T-helper 2 cell treated with Interferon-gamma antibody and Interleukin-4, amounts not matched to agents 5 μg/mL and 100 μg/mL, for 36 hours (primary cell): ENCODE results near the gene C1QTNF6.
"Not testable (repeated sequence)": the region's sequence is repeated elsewhere in the genome, so short reads cannot be mapped to it uniquely, and the experiment has no call there.

Source experiments
- DNase-seq: peaks from one replicate; pipeline ENCODE4 v3.0.0; 2021; ENCODE audit warnings: low spot score
- H3K27ac Mint-ChIP-seq: one replicate; pipeline ENCODE4 v1.8.0; 2021; ENCODE audit warnings: mild to moderate bottlenecking, mixed read lengths
- H3K27me3 Mint-ChIP-seq: one replicate; pipeline ENCODE4 v1.8.0; 2021; ENCODE audit warnings: low read depth, mixed read lengths
- H3K36me3 Mint-ChIP-seq: one replicate; pipeline ENCODE4 v1.8.0; 2021; ENCODE audit warnings: low read depth, mixed read lengths
- H3K4me1 Mint-ChIP-seq: one replicate; pipeline ENCODE4 v1.8.0; 2021; ENCODE audit warnings: low read depth, mixed read lengths
- H3K4me3 Mint-ChIP-seq: one replicate; pipeline ENCODE4 v1.8.0; 2022; ENCODE audit warnings: mild to moderate bottlenecking, moderate library complexity, mixed read lengths
- H3K9me3 Mint-ChIP-seq: one replicate; pipeline ENCODE4 v1.8.0; 2021; ENCODE audit warnings: mixed read lengths

The C1QTNF6 gene

GRCh38 chr22:37187891-37188761 is at the start of gene C1QTNF6:
TSS of gene C1QTNF6 (minus strand) at chr22:37188247. CDS start at chr22:37188213, 34 bp downstream.
- Mint-ChIP-seq H3K27ac (peak within 1 kb of the TSS; percentile 31), H3K4me1 (peaks cover 50% of the 10 kb centered on the region)
- DNase-seq = no peak

GRCh38 chr22:37235897-37236607 is 48.0 kb upstream of the C1QTNF6 start:
- no peak for DNase-seq
- H3K36me3 Mint-ChIP-seq = peaks cover 96% of the 10 kb centered on the region

More at GRCh38 chr22:37187891-37188761, at the start of gene C1QTNF6:
- peaks cover 4% of the 10 kb centered on the region for H3K9me3 Mint-ChIP-seq
- no peaks in the 10 kb centered on the region for H3K27me3 Mint-ChIP-seq
- H3K36me3 Mint-ChIP-seq = peaks cover 15% of the 10 kb centered on the region
- peak within 1 kb of the TSS; percentile 36 for H3K4me3 Mint-ChIP-seq

GRCh38 chr22:37234736-37235711 is 47.0 kb upstream of the C1QTNF6 start:
- Mint-ChIP-seq H3K4me3 (peak overlapping the region; percentile 99), H3K4me1 (peaks cover 88% of the 10 kb centered on the region), H3K9me3 (no peaks in the 10 kb centered on the region), H3K36me3 (peaks cover 94% of the 10 kb centered on the region), H3K27me3 (no peaks in the 10 kb centered on the region), H3K27ac (peak overlapping the region; percentile 93)
- DNase-seq = no peak

More at GRCh38 chr22:37235897-37236607, 48.0 kb upstream of the C1QTNF6 start:
- Mint-ChIP-seq H3K4me1 (peaks cover 88% of the 10 kb centered on the region), H3K27me3 (no peaks in the 10 kb centered on the region), H3K4me3 (peak overlapping the region; percentile 99), H3K9me3 (no peaks in the 10 kb centered on the region), H3K27ac (peak overlapping the region; percentile 93)

GRCh38 chr22:37233751-37234631 is 45.9 kb upstream of the C1QTNF6 start:
- no peak for DNase-seq
- Mint-ChIP-seq H3K9me3 (no peaks in the 10 kb centered on the region), H3K36me3 (peaks cover 94% of the 10 kb centered on the region), H3K27ac (peak overlapping the region; percentile 93), H3K27me3 (no peaks in the 10 kb centered on the region), H3K4me1 (peaks cover 91% of the 10 kb centered on the region), H3K4me3 (peak overlapping the region; percentile 99)

- H3K27ac Mint-ChIP-seq = peak overlapping the region; percentile 83
- H3K4me3 Mint-ChIP-seq = peak overlapping the region; percentile 99
- not testable (repeated sequence) for DNase-seq, H3K9me3 Mint-ChIP-seq, H3K27me3 Mint-ChIP-seq
- H3K36me3 Mint-ChIP-seq = peaks cover 95% of the 10 kb centered on the region
- H3K4me1 Mint-ChIP-seq = peaks cover 91% of the 10 kb centered on the region
These were observed 45.3 kb upstream of the C1QTNF6 start for GRCh38 chr22:37233371-37233750.

GRCh38 chr22:37232140-37232998 is 44.3 kb upstream of the C1QTNF6 start:
- H3K36me3 Mint-ChIP-seq = peaks cover 91% of the 10 kb centered on the region
- peak overlapping the region; percentile 72 for H3K4me3 Mint-ChIP-seq
- H3K9me3 Mint-ChIP-seq = no peaks in the 10 kb centered on the region
- no peaks in the 10 kb centered on the region for H3K27me3 Mint-ChIP-seq
- no peak for DNase-seq
- H3K27ac Mint-ChIP-seq = peak overlapping the region; percentile 98
- peaks cover 87% of the 10 kb centered on the region for H3K4me1 Mint-ChIP-seq

GRCh38 chr22:37231406-37232139 is 43.5 kb upstream of the C1QTNF6 start:
- DNase-seq = peak; percentile 67
- peak overlapping the region; percentile 98 for H3K27ac Mint-ChIP-seq
- no peaks in the 10 kb centered on the region for H3K9me3 Mint-ChIP-seq
- H3K36me3 Mint-ChIP-seq = peaks cover 84% of the 10 kb centered on the region
- H3K4me1 Mint-ChIP-seq = peaks cover 81% of the 10 kb centered on the region
- no peaks in the 10 kb centered on the region for H3K27me3 Mint-ChIP-seq
- peak overlapping the region; percentile 72 for H3K4me3 Mint-ChIP-seq

GRCh38 chr22:37230673-37231405 is 42.8 kb upstream of the C1QTNF6 start:
- Mint-ChIP-seq H3K4me1 (peaks cover 77% of the 10 kb centered on the region), H3K27ac (peak overlapping the region; percentile 98), H3K27me3 (no peaks in the 10 kb centered on the region), H3K4me3 (peak overlapping the region; percentile 72), H3K36me3 (peaks cover 84% of the 10 kb centered on the region), H3K9me3 (no peaks in the 10 kb centered on the region)
- DNase-seq = peak; percentile 84

- Mint-ChIP-seq H3K9me3 (no peaks in the 10 kb centered on the region), H3K36me3 (peaks cover 84% of the 10 kb centered on the region), H3K27me3 (no peaks in the 10 kb centered on the region), H3K4me3 (peak overlapping the region; percentile 72), H3K4me1 (peaks cover 78% of the 10 kb centered on the region), H3K27ac (peak overlapping the region; percentile 98)
- DNase-seq = peak; percentile 88
These were observed 42.0 kb upstream of the C1QTNF6 start for GRCh38 chr22:37229805-37230672.

- Mint-ChIP-seq H3K4me3 (peak overlapping the region; percentile 72), H3K4me1 (peaks cover 80% of the 10 kb centered on the region), H3K27me3 (no peaks in the 10 kb centered on the region), H3K36me3 (peaks cover 85% of the 10 kb centered on the region), H3K9me3 (no peaks in the 10 kb centered on the region), H3K27ac (peak overlapping the region; percentile 98)
- no peak for DNase-seq
These were observed 41.2 kb upstream of the C1QTNF6 start for GRCh38 chr22:37229012-37229804.
